ENCODE data around the gene PXYLP1. TPM values are rescaled to one million over a fixed set of nuclear protein-coding genes. Genes with fewer than 3 reads are reported as not detected.

Gene PXYLP1
- total RNA-seq, 4 donors from 2014 or later = 0.46 to 13.1 (median 2.2) TPM

DNA sequence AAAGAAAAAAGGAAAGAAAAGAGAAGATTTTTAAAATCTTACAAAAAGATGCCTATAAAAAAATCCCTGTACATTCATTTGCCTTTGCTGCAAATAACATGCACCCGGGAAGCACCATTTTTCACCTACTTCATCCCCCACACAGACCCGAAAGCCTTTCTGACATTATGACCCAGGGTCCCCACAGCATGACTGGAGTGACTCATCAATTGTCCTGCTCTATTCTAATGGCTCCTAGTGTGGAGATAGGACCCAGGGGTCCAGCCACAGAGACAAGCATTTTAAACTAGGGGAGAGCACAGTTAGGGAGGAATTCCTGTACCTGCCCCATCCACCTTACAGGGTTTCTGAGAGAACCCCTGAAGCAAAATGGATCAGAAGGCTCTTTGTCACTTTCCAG is 14.7 kb upstream of the PXYLP1 start:
- TF ChIP-seq POLR2A (IDR thresholded peaks at IDR 0.05) = no peak
- no peak for TF ChIP-seq CTCF (IDR thresholded peaks at IDR 0.05 in 4 of 5, conservative IDR thresholded peaks at IDR 0.05 in 1 of 5)

GRCh38 chr3:141217389-141217788 is 14.2 kb upstream of the PXYLP1 start:
- ATAC-seq (no peak), DNase-seq (no peak)
- Histone ChIP-seq H3K27ac (no peak overlapping the region), H3K36me3 (no peaks in the 10 kb centered on the region), H3K4me3 (no peak overlapping the region), H3K9me3 (no peaks in the 10 kb centered on the region), H3K4me1 (peaks cover 8 to 9% of the 10 kb centered on the region in 2 donors), H3K27me3 (no peaks in the 10 kb centered on the region)
- TF ChIP-seq POLR2A (IDR thresholded peaks at IDR 0.05) (no peak), CTCF (IDR thresholded peaks at IDR 0.05 in 4 of 5, conservative IDR thresholded peaks at IDR 0.05 in 1 of 5) (no peak)
- intact Hi-C loops (cut with DNase I; ENCODE audit: low total_unique reads) = no loop called here
- in situ Hi-C loops (cut with MboI; ENCODE audit: low sequenced_read_pairs in 4 of 4) = loop anchor here in 1 of 4 donors (10.0 kb wide), 1 partner anchor 57 kb away; no protein-coding TSS in a partner anchor

More for the DNA sequence above, 14.7 kb upstream of the PXYLP1 start:
- Histone ChIP-seq H3K4me1 (peaks cover 8 to 9% of the 10 kb centered on the region in 2 donors), H3K9me3 (no peaks in the 10 kb centered on the region), H3K27ac (no peak overlapping the region), H3K36me3 (no peaks in the 10 kb centered on the region), H3K4me3 (no peak overlapping the region), H3K27me3 (no peaks in the 10 kb centered on the region)
- ATAC-seq (no peak), DNase-seq (no peak)
- in situ Hi-C loops (cut with MboI; ENCODE audit: low sequenced_read_pairs in 4 of 4) = loop anchor here in 1 of 4 donors (10.0 kb wide), 1 partner anchor 58 kb away; no protein-coding TSS in a partner anchor
- intact Hi-C loops (cut with DNase I; ENCODE audit: low total_unique reads) = no loop called here

GRCh38 chr3:141218162-141218835 is 13.3 kb upstream of the PXYLP1 start:
- no peaks in the 10 kb centered on the region for H3K36me3 ChIP-seq
- H3K27me3 ChIP-seq = no peaks in the 10 kb centered on the region
- no peaks in the 10 kb centered on the region for H3K9me3 ChIP-seq
- DNase-seq (no peak), ATAC-seq (peak in 1 of 2 donors; percentile 66)
- in situ Hi-C loops (cut with MboI; ENCODE audit: low sequenced_read_pairs in 4 of 4) = loop anchor here in 1 of 4 donors (10.0 kb wide), 1 partner anchor 57 kb away; no protein-coding TSS in a partner anchor
- intact Hi-C loops (cut with DNase I; ENCODE audit: low total_unique reads) = no loop called here
- TF ChIP-seq CTCF (IDR thresholded peaks at IDR 0.05 in 4 of 5, conservative IDR thresholded peaks at IDR 0.05 in 1 of 5) (no peak), POLR2A (IDR thresholded peaks at IDR 0.05) (no peak)
- H3K27ac ChIP-seq = no peak overlapping the region
- no peak overlapping the region for H3K4me3 ChIP-seq
- H3K4me1 ChIP-seq = peaks cover 8 to 9% of the 10 kb centered on the region in 2 donors

DNA sequence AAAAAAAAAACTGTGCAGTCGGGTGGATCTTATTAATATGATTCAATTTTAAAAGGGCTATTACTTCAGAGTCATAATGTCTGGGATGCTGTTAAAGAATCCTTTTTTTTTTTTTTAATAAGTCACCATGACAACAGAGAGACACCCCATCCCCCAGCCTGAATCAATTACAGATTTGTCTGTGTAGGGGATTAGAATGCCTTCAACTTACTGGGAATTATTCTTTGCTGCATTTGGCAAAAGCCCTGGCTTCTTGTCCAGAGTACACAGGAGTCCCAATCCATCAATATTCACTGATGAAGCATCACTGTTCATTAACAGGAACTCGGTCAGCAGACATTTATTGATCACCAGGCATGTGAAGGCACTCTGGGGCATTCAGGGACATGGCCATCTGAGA is 12.7 kb upstream of the PXYLP1 start:
- intact Hi-C loops (cut with DNase I; ENCODE audit: low total_unique reads) = no loop called here
- no peaks in the 10 kb centered on the region for H3K36me3 ChIP-seq
- ATAC-seq (no peak), DNase-seq (no peak)
- TF ChIP-seq CTCF (IDR thresholded peaks at IDR 0.05 in 4 of 5, conservative IDR thresholded peaks at IDR 0.05 in 1 of 5) (no peak), POLR2A (IDR thresholded peaks at IDR 0.05) (no peak)
- no peak overlapping the region for H3K27ac ChIP-seq
- no peaks in the 10 kb centered on the region for H3K27me3 ChIP-seq
- peaks cover 8 to 9% of the 10 kb centered on the region in 2 donors for H3K4me1 ChIP-seq
- H3K9me3 ChIP-seq = no peaks in the 10 kb centered on the region
- H3K4me3 ChIP-seq = no peak overlapping the region
- in situ Hi-C loops (cut with MboI; ENCODE audit: low sequenced_read_pairs in 4 of 4) = loop anchor here in 1 of 4 donors (10.0 kb wide), 1 partner anchor 56 kb away; no protein-coding TSS in a partner anchor
